Measurements from ENCODE around the gene RDH5.

- TF ChIP-seq SP1 (IDR thresholded peaks at IDR 0.05) (no peak), BHLHE40 (IDR thresholded peaks at IDR 0.05; ENCODE audit: borderline replicate concordance) (no peak), FOXK2 (IDR thresholded peaks at IDR 0.05) (no peak), FOXM1 (IDR thresholded peaks at IDR 0.05; ENCODE audit: borderline replicate concordance) (no peak), NFRKB (IDR thresholded peaks at IDR 0.05) (no peak), SUZ12 (IDR thresholded peaks at IDR 0.05) (no peak), FOXA1 (IDR thresholded peaks at IDR 0.05) (no peak), TARDBP (IDR thresholded peaks at IDR 0.05) (no peak), HDGF (IDR thresholded peaks at IDR 0.05; ENCODE audit: borderline replicate concordance) (no peak), ZNF384 (IDR thresholded peaks at IDR 0.05) (no peak), ELF4 (IDR thresholded peaks at IDR 0.05) (no peak), L3MBTL2 (conservative IDR thresholded peaks at IDR 0.05) (no peak), PKNOX1 (IDR thresholded peaks at IDR 0.05) (no peak), LEF1 (IDR thresholded peaks at IDR 0.05; ENCODE audit: borderline replicate concordance) (no peak)
Observed at GRCh38 chr12:55684761-55685370, 35.3 kb upstream of the RDH5 start.

Measured in HEK293T (cell line).